ENCODE results near the gene SCCPDH. TPM values are rescaled to one million over a fixed set of nuclear protein-coding genes. Genes with fewer than 3 reads are reported as not detected.
A peak's percentile ranks its signal among the peaks of the same experiment; 100 is the strongest.

Gene SCCPDH
- total RNA-seq, 1 donor from 2014 or later, result 8.6 TPM

DNA sequence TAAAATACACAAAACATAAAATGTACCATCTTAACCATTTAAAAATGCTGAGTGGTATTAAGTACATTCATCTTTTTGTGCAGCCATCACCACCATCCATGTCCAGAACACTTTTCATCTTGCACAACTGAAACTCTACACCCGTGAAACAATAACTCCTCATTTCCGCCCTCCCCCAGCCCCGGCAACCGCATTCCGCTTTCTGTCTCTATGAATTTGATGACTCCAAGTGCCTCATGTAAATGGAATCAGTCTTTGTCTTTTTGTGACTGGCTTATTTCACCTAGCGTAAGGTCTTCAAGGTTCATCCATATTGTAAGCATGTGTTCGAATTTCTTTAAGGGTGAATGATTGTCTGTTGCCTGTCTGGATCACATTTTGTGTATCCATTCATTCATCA lies 37.2 kb downstream of the SCCPDH start:
- peaks cover 19 to 46% of the 10 kb centered on the region in 2 donors for H3K36me3 ChIP-seq
- TF ChIP-seq, protein P1, sequence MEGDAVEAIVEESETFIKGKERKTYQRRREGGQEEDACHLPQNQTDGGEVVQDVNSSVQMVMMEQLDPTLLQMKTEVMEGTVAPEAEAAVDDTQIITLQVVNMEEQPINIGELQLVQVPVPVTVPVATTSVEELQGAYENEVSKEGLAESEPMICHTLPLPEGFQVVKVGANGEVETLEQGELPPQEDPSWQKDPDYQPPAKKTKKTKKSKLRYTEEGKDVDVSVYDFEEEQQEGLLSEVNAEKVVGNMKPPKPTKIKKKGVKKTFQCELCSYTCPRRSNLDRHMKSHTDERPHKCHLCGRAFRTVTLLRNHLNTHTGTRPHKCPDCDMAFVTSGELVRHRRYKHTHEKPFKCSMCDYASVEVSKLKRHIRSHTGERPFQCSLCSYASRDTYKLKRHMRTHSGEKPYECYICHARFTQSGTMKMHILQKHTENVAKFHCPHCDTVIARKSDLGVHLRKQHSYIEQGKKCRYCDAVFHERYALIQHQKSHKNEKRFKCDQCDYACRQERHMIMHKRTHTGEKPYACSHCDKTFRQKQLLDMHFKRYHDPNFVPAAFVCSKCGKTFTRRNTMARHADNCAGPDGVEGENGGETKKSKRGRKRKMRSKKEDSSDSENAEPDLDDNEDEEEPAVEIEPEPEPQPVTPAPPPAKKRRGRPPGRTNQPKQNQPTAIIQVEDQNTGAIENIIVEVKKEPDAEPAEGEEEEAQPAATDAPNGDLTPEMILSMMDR (IDR thresholded peaks at IDR 0.05), result no peak

GRCh38 chr1:246765521-246765920 lies 41.3 kb downstream of the SCCPDH start:
- Histone ChIP-seq H3K36me3 (peaks cover 29 to 63% of the 10 kb centered on the region in 2 donors), H3K9me3 (no peaks in the 10 kb centered on the region), H3K27ac (no peak overlapping the region), H3K27me3 (no peaks in the 10 kb centered on the region), H3K4me1 (no peaks in the 10 kb centered on the region), H3K4me3 (no peak overlapping the region)
- DNase-seq (ENCODE audit: low spot score in 2 of 2), result no peak
- TF ChIP-seq, protein P1 (IDR thresholded peaks at IDR 0.05), result no peak
- intact Hi-C loops (cut with DNase I), result no loop called here

More for the DNA sequence above, 37.2 kb downstream of the SCCPDH start:
- intact Hi-C loops (cut with DNase I), result no loop called here
- no peak overlapping the region for H3K27ac ChIP-seq
- H3K27me3 ChIP-seq, result no peaks in the 10 kb centered on the region
- H3K4me1 ChIP-seq, result no peaks in the 10 kb centered on the region
- H3K4me3 ChIP-seq, result no peak overlapping the region
- no peak for DNase-seq (ENCODE audit: low spot score in 2 of 2)
- H3K9me3 ChIP-seq, result no peaks in the 10 kb centered on the region

DNA sequence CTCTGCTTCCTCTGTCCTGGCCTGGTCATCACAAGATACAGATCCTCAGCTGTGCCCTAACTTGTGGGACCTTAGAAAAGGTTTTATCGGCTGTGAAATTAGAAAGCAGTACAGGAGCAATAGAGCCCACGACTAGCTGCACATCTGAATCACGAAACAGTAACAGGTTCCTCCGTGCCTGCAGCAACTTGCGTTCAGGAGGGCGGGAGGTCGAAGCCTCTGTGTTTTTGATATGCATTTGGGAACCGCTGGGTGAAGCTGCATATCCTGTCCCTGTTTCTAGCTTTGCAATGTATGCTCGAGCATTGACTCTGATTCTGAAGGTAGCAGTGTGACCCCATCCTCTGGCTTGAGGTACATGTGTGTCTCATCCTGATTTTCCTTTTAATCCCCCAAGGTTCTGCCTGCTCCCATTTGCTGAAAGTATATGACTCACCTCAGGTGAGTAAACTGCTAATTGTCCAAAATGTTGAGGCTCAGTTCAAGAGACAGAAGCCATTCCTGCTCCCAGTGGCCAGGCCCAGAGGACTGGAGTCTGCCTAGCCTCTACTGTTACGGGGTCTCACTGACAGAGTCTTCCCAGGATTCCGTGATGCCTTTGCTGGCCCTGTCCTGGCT lies 44.3 kb downstream of the SCCPDH start:
- H3K4me1 ChIP-seq, result no peaks in the 10 kb centered on the region
- no peak for DNase-seq (ENCODE audit: low spot score in 2 of 2)
- H3K4me3 ChIP-seq, result no peak overlapping the region
- TF ChIP-seq, protein P1 (IDR thresholded peaks at IDR 0.05), result no peak
- H3K9me3 ChIP-seq, result no peaks in the 10 kb centered on the region
- intact Hi-C loops (cut with DNase I), result no loop called here
- H3K27me3 ChIP-seq, result no peaks in the 10 kb centered on the region
- no peak overlapping the region for H3K27ac ChIP-seq
- H3K36me3 ChIP-seq, result peaks cover 20 to 46% of the 10 kb centered on the region in 2 donors

- no peak overlapping the region for H3K27ac ChIP-seq
- TF ChIP-seq, protein P1 (IDR thresholded peaks at IDR 0.05), result no peak
Observed at GRCh38 chr1:246769306-246769705, 45.1 kb downstream of the SCCPDH start.

DNA sequence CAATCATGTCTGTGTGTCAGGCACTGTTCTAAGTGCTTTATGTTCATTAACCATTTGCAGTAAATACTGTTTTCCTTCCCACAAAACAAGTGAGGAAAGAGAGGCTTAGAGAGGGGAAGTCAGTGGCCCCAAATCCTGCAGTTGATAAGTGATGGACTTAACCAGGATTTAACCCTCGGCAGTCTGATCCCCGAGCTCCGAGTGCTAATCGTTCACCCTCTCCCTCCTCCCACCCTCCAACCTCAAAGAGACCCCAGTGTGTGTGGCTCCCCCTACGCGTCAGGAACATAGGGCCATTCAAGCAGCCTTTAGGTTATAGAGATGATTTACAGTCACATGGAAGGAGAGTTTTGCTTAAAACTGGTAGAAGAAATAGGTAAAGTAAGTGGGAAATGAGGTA lies 47.2 kb downstream of the SCCPDH start:
- H3K9me3 ChIP-seq, result no peaks in the 10 kb centered on the region
- TF ChIP-seq, protein P1 (IDR thresholded peaks at IDR 0.05), result no peak
- H3K4me3 ChIP-seq, result no peak overlapping the region
- intact Hi-C loops (cut with DNase I), result no loop called here
- H3K36me3 ChIP-seq, result peaks cover 15 to 44% of the 10 kb centered on the region in 2 donors
- H3K27ac ChIP-seq, result no peak overlapping the region
- H3K27me3 ChIP-seq, result no peaks in the 10 kb centered on the region
- H3K4me1 ChIP-seq, result no peaks in the 10 kb centered on the region
- DNase-seq (ENCODE audit: low spot score in 2 of 2), result no peak

More at GRCh38 chr1:246769306-246769705, 45.1 kb downstream of the SCCPDH start:
- no peaks in the 10 kb centered on the region for H3K27me3 ChIP-seq
- no peaks in the 10 kb centered on the region for H3K9me3 ChIP-seq
- peaks cover 17 to 41% of the 10 kb centered on the region in 2 donors for H3K36me3 ChIP-seq
- intact Hi-C loops (cut with DNase I), result no loop called here
- H3K4me3 ChIP-seq, result no peak overlapping the region
- H3K4me1 ChIP-seq, result no peaks in the 10 kb centered on the region
- DNase-seq (ENCODE audit: low spot score in 2 of 2), result peak in 1 of 2 donors; percentile 74
